Fibroblast of skin of right quadriceps (primary cell): ENCODE data around the gene MUC22.
"Not testable (repeated sequence)": the region's sequence is repeated elsewhere in the genome, so short reads cannot be mapped to it uniquely, and the experiment has no call there.

Source experiments
- DNase-seq: peaks from one replicate; pipeline ENCODE4 v3.0.0-alpha.2; 2013

Gene MUC22

GRCh38 chr6:31040801-31041200, 30.5 kb downstream of the MUC22 start:
- DNase-seq: no peak

DNA sequence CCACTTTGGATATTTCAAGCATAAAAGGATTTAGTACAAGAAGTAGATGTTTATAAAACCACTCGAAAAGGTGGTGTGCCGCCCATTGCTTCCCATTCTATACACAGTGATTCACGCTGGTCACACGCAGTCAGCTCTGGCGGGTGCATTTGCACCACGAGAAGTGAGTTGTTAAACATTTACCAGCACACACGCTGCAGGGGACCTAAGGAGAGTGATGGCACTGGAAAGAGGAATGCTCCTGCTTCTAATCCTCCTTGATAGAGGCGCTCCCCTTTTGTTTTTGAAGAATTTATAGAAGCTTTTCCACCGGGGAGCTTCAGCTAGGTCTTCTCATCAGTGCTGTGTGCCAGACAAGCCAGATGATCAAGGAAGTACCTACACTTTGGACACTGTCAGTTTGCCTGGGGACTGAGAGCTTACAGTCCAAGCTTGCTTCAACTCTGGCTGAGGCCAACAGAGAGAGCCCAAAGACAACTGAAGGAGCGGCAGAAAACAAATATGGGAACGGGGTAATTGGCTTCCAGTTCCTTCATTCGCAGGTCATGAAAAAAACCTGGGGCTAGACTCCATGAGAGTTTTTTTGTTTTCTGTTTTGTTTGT, 31.2 kb downstream of the MUC22 start:
- DNase-seq: no peak

- DNase-seq: peak; percentile 72
Observed at GRCh38 chr6:31042806-31043205, 32.5 kb downstream of the MUC22 start.

- no peak for DNase-seq
Observed at GRCh38 chr6:31048099-31048498, 37.8 kb downstream of the MUC22 start.

DNA sequence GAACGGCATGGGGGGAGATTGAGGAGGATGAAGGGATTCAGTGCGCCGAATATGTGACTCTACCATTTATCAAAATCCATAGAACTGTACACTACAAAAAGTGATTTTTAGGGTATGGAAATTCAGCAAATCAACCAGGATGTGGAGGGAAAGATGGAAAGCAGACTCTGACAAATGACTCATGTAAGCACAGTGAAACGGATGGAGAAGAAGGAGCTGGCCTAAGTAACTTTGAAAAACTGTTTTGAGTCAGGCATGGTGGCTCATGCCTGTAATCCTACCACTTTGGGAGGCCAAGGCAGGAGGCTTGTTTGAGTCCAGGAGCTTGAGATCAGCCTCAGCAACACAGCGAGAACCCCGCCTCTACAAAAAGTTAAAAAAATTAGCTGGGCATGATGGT, 39.2 kb downstream of the MUC22 start:
- DNase-seq: peak; percentile 32

GRCh38 chr6:31053187-31053586, 42.9 kb downstream of the MUC22 start:
- not testable (repeated sequence) for DNase-seq

DNA sequence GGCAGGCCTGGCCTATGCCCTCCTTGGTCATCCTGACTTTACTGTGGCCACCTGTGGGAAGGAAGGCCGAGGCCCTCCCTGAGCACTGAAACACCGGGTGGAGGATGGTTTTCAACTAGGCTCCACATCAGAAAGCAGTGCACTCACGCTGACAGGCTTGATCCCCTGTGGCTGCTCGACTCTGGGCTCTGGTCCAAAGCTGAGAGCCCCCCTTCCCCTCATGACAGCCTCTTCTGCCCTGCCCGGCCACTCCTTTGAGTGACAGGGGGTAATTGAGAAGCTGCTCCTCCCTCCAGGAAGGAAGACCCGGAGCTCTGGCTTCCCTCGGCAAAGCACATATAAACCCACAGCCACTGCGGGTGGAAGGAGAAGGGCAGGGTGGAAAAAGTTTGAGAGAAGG, 43.6 kb downstream of the MUC22 start:
- no peak for DNase-seq

- DNase-seq: no peak
Observed at GRCh38 chr6:31055441-31055840, 45.2 kb downstream of the MUC22 start.

GRCh38 chr6:31057426-31058003, 47.2 kb downstream of the MUC22 start:
- DNase-seq: peak; percentile 69

- peak; percentile 95 for DNase-seq
Observed at GRCh38 chr6:31058128-31058894, 48.0 kb downstream of the MUC22 start.

GRCh38 chr6:31060145-31060544, 49.9 kb downstream of the MUC22 start:
- DNase-seq: no peak

- DNase-seq: no peak
Observed at GRCh38 chr6:31063906-31064435, 53.7 kb downstream of the MUC22 start.

- DNase-seq: peak; percentile 21
Observed at GRCh38 chr6:31065556-31065955, 55.3 kb downstream of the MUC22 start.

DNA sequence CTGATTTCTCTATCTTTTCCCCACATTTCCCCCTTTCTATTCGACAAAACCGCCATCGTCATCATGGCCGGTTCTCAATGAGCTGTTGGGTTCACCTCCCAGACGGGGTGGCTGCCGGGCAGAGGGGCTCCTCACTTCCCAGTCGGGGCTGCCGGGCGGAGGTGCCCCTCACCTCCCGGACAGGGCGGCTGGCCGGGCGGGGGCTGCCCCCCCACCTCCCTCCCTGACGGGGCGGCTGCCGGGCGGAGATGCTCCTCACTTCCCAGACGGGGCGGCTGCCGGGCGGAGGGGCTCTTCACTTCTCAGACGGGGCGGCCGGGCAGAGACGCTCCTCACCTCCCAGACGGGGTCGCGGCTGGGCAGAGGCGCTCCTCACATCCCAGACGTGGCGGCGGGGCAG, 56.8 kb downstream of the MUC22 start:
- not testable (repeated sequence) for DNase-seq

- not testable (repeated sequence) for DNase-seq
Observed at GRCh38 chr6:31067891-31068668, 57.8 kb downstream of the MUC22 start.

- peak; percentile 76 for DNase-seq
Observed at GRCh38 chr6:31068669-31069340, 58.5 kb downstream of the MUC22 start.

DNA sequence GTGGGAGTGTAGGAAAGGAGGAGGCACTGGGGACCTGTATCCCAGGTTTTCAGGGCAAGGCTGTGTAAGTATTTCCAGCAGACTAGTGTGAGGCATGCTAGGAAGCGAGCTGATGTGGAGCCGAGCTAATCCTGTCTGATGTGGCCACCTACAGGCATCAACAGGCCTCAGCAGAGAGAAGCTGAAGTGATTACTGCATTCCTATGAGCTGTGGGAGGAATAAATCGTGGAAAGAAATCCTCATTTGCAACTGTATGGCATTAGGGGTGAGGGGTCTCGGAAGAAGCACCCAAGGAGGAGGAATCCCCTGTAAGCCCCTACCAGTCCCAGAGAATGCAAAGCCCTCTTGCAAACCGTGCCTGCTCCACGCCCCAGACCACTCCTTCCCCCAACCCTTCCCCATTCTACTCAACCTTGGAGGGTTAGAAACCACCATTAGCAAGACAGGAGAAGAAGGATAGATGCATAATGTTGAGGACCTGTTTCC, 60.5 kb downstream of the MUC22 start:
- DNase-seq: peak; percentile 73

DNA sequence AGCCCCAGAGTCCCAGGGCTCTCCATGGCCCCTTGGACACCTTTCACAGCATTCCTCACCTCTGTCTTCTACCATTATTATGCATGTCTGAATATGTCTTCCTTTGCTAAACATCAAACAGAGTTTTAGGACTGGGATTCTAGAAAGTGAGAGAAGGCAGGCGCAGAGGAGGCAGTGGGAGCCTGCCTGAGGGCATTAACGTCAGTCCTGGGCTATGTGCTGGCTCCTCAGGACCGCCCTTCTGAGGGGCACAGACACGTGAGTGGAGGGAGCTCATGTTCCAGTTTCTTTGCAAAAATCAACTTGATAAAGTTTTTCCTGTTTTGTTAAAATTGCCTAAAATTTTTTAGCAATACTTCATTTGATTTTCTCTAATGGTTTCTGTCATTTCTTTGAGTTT, 64.1 kb downstream of the MUC22 start:
- DNase-seq: no peak

DNA sequence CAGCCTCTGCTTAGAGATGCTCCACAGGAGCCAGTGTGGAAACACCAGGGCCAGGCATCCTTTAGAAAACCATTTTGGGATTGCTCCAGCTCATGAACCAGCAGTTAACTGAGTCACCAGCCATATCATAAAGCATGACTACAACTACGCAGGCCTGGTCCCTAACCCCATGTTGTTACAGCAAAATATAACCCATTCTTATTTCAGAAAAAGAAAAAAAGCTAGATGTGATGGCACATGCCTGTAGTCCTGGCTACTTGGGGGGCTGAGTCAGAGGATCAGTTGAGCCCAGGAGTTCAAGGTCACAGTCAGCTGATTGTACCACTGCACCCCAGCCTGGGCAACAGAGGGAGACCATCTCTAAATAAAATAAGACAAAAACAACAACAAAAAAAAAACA, 65.3 kb downstream of the MUC22 start:
- DNase-seq: peak; percentile 75

DNA sequence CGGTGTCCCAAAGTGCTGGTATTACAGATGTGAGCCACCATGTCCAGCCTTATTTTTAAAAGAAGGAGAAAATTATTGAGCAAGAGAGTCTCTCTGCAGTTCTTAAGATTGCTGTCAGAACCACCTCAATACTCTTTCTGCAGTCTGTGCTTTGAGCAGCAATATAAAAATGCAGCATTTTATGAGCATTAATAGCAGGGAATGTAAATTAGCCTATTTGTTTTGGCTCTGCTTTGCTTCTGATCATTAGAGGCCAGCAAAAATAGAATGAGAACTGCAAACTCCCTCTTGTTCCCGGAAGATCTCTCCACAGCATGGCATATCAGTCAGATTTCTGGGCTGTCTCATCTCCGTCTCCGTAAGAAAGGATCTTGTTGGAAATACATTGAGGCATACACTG, 66.3 kb downstream of the MUC22 start:
- no peak for DNase-seq

DNA sequence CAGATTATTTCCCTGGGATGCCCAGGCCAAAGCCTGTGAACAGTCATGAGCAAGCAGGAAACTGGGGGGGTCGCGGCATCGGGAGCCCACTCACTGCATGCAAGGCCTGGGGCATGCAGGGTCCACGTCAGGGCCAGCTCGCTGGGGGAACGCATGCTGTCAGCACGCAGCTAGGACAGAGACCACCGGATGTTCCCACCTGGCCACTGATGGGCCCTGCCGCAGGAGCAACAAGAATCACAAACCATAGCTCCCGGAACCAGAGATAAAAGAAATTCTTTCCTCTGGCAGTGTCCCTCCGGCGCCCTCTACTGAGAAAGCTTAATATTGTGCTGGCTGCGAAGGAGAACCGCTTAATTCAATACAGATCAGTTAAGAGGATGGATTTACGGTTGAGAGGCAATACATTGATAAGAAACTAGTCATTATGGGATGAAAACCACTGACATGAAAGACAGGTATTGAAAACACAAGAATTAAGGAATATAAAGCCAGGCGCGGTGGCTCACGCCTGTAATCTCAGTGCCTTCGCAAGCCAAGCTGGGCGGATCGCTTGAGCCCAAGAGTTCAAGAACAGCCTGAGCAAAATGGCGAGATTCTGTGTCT, 69.5 kb downstream of the MUC22 start:
- DNase-seq: peak; percentile 64

GRCh38 chr6:31081872-31082271, 71.6 kb downstream of the MUC22 start:
- DNase-seq: no peak
